SW 1271 (cell line): ENCODE data around the gene OSGEP.

Experiments used
- DNase-seq, 2 experiments: peaks; one replicate each; lab custom pipeline; 2025; lab: John Stamatoyannopoulos, UW

OSGEP gene

GRCh38 chr14:20397511-20397910 lies 57.1 kb downstream of the OSGEP start:
- no peak for DNase-seq
